Progenitor cell of endocrine pancreas (in vitro differentiated cells): ENCODE data around the gene AK4. TPM values are rescaled to one million over a fixed set of nuclear protein-coding genes. Genes with fewer than 3 reads are reported as not detected.
"Not testable (repeated sequence)": the region's sequence is repeated elsewhere in the genome, so short reads cannot be mapped to it uniquely, and the experiment has no call there.

Experiments
- DNase-seq: peaks from one replicate; pipeline ENCODE4 v3.0.0; 2021; ENCODE audit warnings: low spot score; ENCODE audit not compliant: unreplicated experiment
- H3K27ac Mint-ChIP-seq: 2 replicates; pipeline ENCODE4 v1.8.0; 2021; ENCODE audit warnings: mild to moderate bottlenecking, moderate library complexity, mixed read lengths
- H3K27me3 Mint-ChIP-seq: 2 replicates; pipeline ENCODE4 v1.8.0; 2021; ENCODE audit warnings: mixed read lengths
- H3K36me3 Mint-ChIP-seq: 2 replicates; pipeline ENCODE4 v1.8.0; 2022; ENCODE audit warnings: mixed read lengths; ENCODE audit not compliant: insufficient read depth
- H3K4me1 Mint-ChIP-seq: 2 replicates; pipeline ENCODE4 v1.8.0; 2021; ENCODE audit warnings: low read depth, mixed read lengths
- H3K4me3 Mint-ChIP-seq: 2 replicates; pipeline ENCODE4 v1.8.0; 2021; ENCODE audit warnings: low read depth, mild to moderate bottlenecking, moderate library complexity, mixed read lengths
- H3K9me3 Mint-ChIP-seq: 2 replicates; pipeline ENCODE4 v1.8.0; 2021; ENCODE audit warnings: low read depth, mixed read lengths
- long read RNA-seq: library from polyadenylated mRNA; unstranded; transcript quantifications from one replicate; pipeline ENCODE4 v2.0.0, GENCODE V29; 2020
- total RNA-seq: library from RNA; stranded (reverse); gene quantifications from 2 replicates; pipeline ENCODE4 v1.2.1, GENCODE V29; 2021
- TF ChIP-seq, protein P1 (sequence below): fragments of 200-600 bp; sonication (generic); IDR thresholded peaks from one replicate; pipeline ENCODE4 v1.5.0; 2021; ENCODE audit warnings: antibody characterized with exemption, mild to moderate bottlenecking; ENCODE audit not compliant: unreplicated experiment

The AK4 gene
- total RNA-seq, result 12.6 and 13.8 TPM in 2 replicates
- long read RNA-seq, full-length matches to known transcripts, result 11 of 19 reads
- long read RNA-seq, partial matches to known transcripts, result 1 of 19 reads
- long read RNA-seq, other reads (novel, unspliced or antisense), result 7 of 19 reads

DNA sequence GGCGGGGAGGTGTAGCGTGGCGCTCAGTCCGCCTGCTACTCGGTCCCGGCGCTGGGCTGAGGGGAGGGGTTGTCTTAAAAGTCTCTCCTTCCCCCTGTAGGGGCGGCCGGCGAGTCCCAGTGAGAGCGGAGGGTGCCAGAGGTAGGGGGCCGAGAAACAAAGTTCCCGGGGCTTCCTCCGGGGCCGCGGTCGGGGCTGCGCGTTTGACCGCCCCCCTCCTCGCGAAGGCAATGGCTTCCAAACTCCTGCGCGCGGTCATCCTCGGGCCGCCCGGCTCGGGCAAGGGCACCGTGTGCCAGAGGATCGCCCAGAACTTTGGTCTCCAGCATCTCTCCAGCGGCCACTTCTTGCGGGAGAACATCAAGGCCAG is at the start of gene AK4:
Gene AK4, plus strand, starts transcription at position 26 of the 370 bp plus-strand sequence. Its CDS starts 205 bp downstream, at position 231.
- not testable (repeated sequence) for H3K36me3 Mint-ChIP-seq, DNase-seq, H3K9me3 Mint-ChIP-seq
- H3K4me3 Mint-ChIP-seq, result peak within 1 kb of the TSS; percentile 78
- H3K4me1 Mint-ChIP-seq, result peaks cover 23% of the 10 kb centered on the region
- peaks cover 37% of the 10 kb centered on the region for H3K27me3 Mint-ChIP-seq
- H3K27ac Mint-ChIP-seq, result peak within 1 kb of the TSS; percentile 56

DNA sequence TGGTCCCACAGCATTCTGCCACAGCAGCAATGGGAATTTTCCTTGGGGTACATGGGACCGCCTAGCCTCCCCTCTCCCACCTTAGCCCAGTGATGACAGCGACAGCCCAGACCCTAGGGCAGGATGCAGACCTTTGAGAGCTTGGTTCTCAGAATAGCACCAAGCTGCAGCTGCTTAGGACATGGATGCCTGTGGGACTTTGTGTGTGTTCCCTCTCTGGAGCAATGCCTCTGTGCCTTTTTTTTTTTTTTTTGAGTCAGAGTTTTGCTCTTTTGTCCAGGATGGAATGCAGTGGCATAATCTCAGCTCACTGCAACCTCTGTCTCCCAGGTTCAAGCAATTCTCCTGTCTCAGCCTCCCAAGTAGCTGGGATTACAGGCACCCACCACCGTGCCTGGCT is 44.2 kb upstream of the AK4 start:
- TF ChIP-seq, protein P1, sequence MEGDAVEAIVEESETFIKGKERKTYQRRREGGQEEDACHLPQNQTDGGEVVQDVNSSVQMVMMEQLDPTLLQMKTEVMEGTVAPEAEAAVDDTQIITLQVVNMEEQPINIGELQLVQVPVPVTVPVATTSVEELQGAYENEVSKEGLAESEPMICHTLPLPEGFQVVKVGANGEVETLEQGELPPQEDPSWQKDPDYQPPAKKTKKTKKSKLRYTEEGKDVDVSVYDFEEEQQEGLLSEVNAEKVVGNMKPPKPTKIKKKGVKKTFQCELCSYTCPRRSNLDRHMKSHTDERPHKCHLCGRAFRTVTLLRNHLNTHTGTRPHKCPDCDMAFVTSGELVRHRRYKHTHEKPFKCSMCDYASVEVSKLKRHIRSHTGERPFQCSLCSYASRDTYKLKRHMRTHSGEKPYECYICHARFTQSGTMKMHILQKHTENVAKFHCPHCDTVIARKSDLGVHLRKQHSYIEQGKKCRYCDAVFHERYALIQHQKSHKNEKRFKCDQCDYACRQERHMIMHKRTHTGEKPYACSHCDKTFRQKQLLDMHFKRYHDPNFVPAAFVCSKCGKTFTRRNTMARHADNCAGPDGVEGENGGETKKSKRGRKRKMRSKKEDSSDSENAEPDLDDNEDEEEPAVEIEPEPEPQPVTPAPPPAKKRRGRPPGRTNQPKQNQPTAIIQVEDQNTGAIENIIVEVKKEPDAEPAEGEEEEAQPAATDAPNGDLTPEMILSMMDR, result no peak
- H3K27me3 Mint-ChIP-seq, result peaks cover 7% of the 10 kb centered on the region
- no peak overlapping the region for H3K4me3 Mint-ChIP-seq
- no peak for DNase-seq
- peaks cover 4% of the 10 kb centered on the region for H3K9me3 Mint-ChIP-seq
- no peak overlapping the region for H3K27ac Mint-ChIP-seq
- H3K36me3 Mint-ChIP-seq, result no peaks in the 10 kb centered on the region
- no peaks in the 10 kb centered on the region for H3K4me1 Mint-ChIP-seq

DNA sequence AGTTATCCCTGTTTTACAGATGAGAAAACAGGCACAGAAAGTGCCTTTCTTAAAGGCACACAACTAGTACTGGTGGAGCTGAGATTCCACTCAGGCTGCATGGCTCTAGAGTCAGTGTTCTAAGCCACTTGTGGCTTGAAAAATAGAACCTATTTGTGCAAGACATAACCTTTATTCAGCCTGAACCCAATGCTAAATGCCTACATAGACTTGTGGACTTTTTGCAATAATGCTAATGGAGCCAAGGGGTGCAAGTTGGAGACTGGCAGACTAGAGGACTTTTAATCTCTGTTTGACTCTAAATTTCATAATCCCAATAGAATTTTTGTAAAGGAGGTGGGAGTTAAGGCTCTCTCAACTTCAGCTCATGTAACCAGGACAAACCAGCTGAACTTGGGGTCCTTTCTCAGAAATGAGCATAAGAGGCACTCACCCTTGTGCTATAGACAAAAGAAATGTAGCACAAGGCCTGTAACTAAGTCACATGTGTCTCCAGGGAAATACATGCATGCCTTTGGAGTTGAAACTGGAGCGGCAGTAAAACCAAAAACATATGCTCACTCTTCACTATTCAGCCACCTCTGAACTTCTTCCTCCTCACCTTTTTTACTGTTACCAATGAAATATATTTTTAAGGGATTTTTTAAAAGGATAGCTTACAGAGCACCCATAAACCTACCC is 43.0 kb upstream of the AK4 start:
- Mint-ChIP-seq H3K27me3 (peaks cover 7% of the 10 kb centered on the region), H3K4me1 (no peaks in the 10 kb centered on the region), H3K9me3 (no peaks in the 10 kb centered on the region), H3K36me3 (no peaks in the 10 kb centered on the region), H3K27ac (no peak overlapping the region), H3K4me3 (no peak overlapping the region)
- DNase-seq, result no peak
- TF ChIP-seq, protein P1, result no peak

DNA sequence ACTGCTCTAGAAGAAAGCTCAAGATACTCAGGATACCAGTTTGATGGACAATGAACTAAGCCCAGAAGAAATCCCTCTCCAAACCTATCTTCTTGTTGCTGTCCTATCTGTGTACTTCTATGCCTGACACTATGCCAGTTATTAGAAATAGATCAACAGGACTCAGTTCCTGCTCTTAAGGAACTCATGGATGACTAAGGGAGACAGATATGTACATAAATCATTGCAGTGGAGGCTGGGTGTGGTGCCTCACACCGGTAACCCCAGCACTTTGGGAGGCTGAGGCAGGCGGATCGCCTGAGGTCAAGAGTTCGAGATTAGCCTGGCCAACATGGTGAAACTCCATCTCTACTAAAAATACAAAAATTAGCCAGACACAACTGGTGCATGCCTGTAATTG is 42.4 kb upstream of the AK4 start:
- Mint-ChIP-seq H3K27ac (no peak overlapping the region), H3K36me3 (no peaks in the 10 kb centered on the region), H3K27me3 (peaks cover 7% of the 10 kb centered on the region), H3K9me3 (no peaks in the 10 kb centered on the region), H3K4me3 (no peak overlapping the region), H3K4me1 (no peaks in the 10 kb centered on the region)
- no peak for DNase-seq
- TF ChIP-seq, protein P1, result no peak

DNA sequence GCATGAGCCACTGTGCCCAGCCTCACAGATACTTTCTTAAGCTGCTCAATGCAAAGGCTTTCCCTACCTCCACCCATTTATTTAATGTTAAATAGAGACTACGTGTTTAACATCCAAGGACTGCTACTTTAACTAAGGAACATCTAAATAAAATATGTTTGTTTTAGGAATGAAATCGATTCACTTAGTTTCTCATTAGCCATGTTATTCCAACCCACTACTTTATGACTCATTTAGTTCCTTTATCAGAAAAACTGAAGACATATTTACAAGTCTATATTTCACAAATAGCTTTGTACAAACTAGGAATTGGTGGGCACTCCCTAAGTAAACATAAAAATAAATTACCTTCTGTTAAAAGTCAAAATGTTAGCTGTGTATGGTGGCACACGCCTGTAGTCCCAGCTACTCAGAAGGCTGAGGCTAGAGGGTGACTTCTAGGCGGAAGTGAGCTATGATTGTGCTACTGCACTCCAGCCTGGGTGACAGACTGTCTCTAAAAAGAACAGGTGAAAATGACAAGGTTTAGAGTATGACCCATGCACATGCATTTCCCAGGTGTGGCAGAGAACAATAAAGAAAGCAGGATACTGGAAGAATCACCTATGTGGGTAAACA is 39.9 kb upstream of the AK4 start:
- no peak for DNase-seq
- peaks cover 4% of the 10 kb centered on the region for H3K9me3 Mint-ChIP-seq
- no peak overlapping the region for H3K27ac Mint-ChIP-seq
- peaks cover 7% of the 10 kb centered on the region for H3K27me3 Mint-ChIP-seq
- H3K4me3 Mint-ChIP-seq, result no peak overlapping the region
- H3K4me1 Mint-ChIP-seq, result no peaks in the 10 kb centered on the region
- no peaks in the 10 kb centered on the region for H3K36me3 Mint-ChIP-seq
- TF ChIP-seq, protein P1, result no peak
